NCI-H345 (cell line): ENCODE results near the gene TRABD2B.

Experiments used
- DNase-seq: peaks from one replicate; lab custom pipeline; 2025; lab: John Stamatoyannopoulos, UW

TRABD2B gene

GRCh38 chr1:47875831-47876586 is 121.2 kb downstream of the TRABD2B start:
- no peak for DNase-seq

GRCh38 chr1:47875036-47875435 is 122.1 kb downstream of the TRABD2B start:
- DNase-seq, result no peak

GRCh38 chr1:47873337-47873736 is 123.8 kb downstream of the TRABD2B start:
- DNase-seq, result no peak

DNA sequence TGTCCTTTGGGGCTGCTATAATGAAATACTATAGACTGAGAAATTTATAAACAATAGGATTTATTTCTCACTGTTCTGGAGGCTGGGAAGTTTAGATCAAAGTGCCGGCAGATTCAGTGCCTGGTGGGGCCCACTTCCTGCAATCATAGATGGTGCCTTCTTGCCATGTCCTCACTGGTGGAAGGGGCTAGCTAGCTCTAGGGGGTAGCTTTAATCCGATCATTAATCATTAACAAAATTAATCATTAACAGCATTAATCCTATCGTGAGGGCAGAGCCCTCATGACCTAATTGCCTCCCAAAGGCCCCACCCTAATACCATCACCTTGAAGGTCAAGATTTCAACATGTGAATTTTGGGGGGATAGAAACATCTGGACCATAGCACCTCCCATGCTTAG is 124.3 kb downstream of the TRABD2B start:
- DNase-seq, result no peak

GRCh38 chr1:47871799-47872353 is 125.3 kb downstream of the TRABD2B start:
- no peak for DNase-seq

GRCh38 chr1:47870946-47871676 is 126.1 kb downstream of the TRABD2B start:
- no peak for DNase-seq

DNA sequence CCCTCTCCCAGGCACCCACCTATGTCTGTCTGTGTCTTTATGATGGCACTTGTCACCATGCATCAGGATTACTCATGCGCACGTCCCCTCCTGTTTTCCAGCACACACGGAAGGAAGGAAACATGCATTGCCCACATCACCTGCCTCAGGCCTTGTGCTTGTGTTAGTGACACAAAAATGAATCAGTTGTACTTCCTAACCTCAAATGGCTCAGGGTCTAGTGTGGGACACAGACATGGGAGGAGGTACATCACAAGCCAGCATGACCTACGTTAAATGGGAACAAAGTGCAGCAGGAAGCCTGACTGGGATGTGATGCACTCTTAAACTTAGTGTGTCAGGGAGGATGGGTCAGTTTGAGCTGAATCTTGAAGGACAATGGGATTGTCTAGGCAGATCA is 126.7 kb downstream of the TRABD2B start:
- DNase-seq, result no peak

DNA sequence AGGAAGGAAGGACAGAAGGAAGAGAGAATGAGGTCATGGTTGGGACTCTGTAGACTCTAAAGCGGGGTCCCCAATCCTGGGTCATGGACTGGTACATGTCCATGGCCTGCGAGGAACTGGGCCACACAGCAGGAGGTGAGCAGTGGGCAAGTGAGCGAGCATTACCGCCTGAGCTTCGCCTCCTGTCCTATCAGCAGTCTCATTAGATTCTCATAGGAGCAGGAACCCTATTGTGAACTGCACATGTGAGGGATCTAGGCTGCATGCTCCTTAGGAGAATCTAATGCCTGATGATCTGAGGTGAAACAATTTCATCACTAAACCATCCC is 128.9 kb downstream of the TRABD2B start:
- DNase-seq, result no peak

DNA sequence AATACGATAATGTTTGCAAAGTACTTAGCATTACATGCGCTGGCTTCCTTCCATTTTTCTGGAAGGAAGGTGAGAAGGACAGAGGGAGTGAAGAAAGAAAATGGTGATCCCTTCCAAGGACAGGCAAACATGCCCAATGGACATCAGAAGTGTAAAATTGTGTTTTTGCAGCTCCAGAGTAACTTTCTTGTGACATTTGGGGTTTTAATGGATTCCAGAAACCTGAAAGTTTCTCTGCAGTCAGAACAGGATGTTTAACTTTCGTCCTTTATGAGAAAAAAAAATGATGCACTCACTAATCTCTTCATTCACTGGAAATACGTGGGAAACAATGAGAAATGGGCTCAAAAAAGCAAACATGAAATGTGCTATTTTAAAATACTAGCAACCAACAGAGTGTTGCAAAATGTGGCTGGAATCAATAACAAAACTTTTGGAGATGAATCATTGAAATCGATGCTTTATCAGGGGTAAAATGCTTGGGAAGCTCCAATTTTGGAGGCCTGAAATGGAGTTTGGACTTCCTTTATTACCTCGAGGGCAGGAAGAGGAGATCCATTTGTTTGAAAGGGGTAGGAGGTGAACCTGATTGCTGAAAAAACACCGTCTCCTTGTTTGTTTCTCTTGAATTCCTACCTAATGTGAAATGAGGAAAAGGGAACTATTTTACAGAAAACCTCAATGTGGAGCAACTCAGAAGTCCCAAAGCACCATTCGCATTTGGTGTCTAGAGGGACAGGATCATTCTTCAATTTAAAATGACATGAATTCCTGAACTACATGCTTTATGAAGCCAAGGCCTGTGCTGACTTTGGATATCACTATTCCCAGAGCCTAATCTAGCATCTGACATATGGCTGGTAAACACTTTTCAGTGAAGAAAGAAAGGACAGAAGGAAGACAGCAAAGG is 129.5 kb downstream of the TRABD2B start:
- no peak for DNase-seq

- no peak for DNase-seq
Observed at GRCh38 chr1:47866601-47867437, 130.4 kb downstream of the TRABD2B start.

- no peak for DNase-seq
Observed at GRCh38 chr1:47865881-47866535, 131.2 kb downstream of the TRABD2B start.

DNA sequence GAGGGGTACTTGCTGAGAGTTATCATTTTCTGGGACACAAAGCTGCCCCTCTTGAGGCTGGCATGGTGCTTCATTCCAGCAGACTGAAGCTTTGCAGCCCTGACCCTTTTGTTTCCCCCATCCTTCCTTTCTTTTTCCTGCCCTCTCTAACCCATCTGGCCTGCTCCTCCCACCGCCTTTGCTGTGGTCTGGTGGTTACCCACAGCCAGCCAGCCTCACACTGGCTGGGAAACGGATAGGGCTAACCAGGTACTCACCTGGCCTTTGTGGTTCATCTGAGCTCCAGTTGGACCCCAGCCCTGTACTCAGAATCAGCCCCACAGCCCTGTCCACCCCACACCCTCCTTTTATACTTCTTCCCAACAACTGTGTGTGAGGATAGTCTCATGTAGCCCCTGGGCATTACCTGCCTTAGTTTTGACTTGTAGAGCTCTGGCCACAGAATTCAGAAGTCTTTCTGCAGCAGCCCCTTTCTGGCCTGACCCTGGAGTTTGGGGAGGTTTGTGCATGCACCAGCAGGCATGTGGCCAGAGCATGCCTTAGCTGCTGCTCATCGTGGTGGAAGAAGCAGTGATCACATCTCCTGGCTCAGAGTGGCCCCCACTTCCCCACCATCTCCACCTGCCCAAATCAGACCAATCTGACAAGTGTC is 138.0 kb downstream of the TRABD2B start:
- no peak for DNase-seq

GRCh38 chr1:47856996-47857395 is 140.2 kb downstream of the TRABD2B start:
- DNase-seq, result no peak

DNA sequence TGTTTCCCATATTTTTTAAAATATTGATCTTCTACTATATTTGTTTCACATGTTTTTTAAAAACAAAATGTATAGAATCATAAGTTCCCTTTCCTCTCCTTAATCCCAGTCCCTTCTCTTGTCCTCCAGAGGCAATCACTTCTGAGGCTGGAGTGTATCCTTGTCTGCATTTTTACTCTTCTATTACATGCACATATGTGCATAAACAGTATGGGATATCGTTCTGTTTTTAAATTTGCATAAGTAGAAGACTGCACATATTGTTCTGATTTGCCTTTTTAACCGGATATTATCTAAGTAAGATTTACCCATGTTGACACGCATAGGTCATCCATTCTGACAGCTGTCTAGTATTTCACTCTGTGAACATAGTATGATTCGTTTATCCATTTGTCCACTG is 142.0 kb downstream of the TRABD2B start:
- no peak for DNase-seq

GRCh38 chr1:47854552-47855144 is 142.5 kb downstream of the TRABD2B start:
- DNase-seq, result no peak

GRCh38 chr1:47853852-47854251 is 143.3 kb downstream of the TRABD2B start:
- no peak for DNase-seq

DNA sequence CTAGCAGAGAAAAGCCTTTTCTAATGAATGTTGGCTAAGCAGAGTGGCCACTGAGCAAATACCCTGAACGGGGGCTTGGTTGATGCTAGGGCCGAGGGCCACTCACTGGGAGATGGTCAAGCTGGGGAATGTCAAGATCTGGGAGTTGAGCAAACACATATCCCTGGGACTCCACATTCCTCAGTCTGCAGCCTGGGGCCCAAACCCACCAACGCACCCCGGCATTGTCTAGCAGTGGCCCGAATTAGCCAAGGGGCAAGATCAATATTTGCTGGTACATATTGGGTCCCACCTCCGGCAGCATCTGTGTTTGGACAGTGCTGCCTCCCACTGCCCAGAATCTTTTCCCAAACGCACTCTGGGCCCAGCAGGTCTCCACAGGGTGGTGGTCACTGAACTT is 144.1 kb downstream of the TRABD2B start:
- no peak for DNase-seq

GRCh38 chr1:47852006-47852718 is 145.0 kb downstream of the TRABD2B start:
- DNase-seq, result no peak

DNA sequence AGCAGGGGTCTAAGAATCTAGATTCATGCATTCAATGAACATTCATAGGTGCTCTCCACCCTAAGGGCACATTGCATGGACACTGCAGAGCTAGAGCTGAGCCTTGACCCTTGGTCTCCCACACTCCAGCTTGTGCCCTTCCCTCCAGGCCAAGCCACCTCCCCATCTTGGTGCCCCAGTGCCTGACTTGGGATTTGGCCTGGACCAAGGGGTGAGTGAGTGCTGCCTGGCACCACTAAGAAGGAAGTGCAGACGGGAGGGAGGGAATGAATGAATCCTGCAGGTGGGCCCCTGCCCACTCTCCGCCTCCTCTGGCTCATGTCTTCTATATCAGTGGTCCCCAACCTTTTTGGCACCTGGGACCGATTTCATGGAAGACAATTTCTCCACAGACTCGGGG is 146.7 kb downstream of the TRABD2B start:
- DNase-seq, result no peak
